Tongue (tissue), 2 donors: ENCODE data around the gene MTX1. TPM values are rescaled to one million over a fixed set of nuclear protein-coding genes. Genes with fewer than 3 reads are reported as not detected.
"Not testable (repeated sequence)": the region's sequence is repeated elsewhere in the genome, so short reads cannot be mapped to it uniquely, and the experiment has no call there.

ENCODE experiments used
- DNase-seq: peaks from one replicate; pipeline ENCODE4 v3.0.0-alpha.2; 2015
- total RNA-seq: library from RNA; depleted of rRNA; stranded (reverse); fragments of >200 nt; gene quantifications from one replicate; pipeline ENCODE4 v1.2.3, GENCODE V29; 2014

MTX1 gene
- total RNA-seq, 1 donor from 2014 or later, result 26.2 TPM

DNA sequence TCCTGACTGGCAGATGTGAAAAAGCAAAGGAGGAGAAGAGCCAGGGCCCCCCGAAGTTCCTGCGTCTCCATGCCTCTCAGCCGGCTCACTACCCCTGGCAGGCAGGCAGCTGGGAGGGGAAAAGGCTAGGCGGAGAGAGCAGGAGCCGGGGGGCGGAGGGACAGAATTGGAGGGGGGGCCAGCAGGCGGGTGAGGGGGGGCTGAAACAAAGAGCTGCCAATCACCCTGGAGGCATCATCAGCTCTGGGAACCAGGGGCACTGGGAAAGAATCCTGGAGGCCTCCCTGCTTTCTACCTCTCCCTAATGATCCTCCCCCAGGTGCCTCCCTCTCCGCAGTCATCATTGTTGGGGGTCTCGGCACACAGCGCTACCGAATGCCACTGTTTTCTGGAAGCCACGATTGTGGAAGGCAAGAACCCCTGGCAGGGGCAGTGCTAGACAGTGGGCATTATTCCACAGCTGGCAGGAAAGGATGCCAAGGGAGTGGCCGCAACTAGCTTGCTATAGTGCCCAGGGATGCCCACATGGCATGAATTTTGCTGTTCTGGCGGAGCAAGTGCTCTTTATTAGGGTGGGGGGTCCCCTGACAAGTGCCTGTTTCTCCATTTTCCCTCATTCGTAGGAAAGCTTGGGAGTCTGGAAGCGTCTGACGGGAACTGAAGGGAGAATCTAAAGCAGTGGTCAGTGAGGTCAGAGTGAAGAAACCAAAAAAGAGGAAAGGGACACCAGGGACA is 522 bp upstream of the MTX1 start, which contains the start of gene THBS3:
Gene THBS3 (minus strand): TSS at position 92 of the 735 bp plus-strand sequence. CDS start 21 bp downstream, at position 71.
- DNase-seq, result peak; percentile 88

DNA sequence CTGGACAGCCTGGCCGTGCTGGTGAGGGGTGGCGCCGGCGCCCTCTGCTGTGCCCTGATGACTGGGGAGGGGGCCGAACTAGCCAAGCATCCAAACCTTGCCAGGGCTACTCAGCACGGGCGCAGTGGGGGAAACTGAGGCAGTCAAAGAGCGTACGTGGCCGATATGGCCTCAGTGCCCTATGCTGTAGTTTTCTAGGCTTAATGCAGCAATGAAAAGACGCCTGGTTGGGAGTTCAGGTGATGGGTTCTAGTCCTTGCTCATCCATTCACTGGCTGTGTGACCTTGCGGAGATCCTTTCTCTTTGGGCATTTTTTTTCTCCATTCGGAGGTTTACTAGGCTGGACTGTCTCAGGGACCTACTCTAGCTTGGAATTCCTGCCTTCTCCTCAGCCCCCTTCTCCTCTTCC is 822 bp downstream of the MTX1 start:
- no peak for DNase-seq

DNA sequence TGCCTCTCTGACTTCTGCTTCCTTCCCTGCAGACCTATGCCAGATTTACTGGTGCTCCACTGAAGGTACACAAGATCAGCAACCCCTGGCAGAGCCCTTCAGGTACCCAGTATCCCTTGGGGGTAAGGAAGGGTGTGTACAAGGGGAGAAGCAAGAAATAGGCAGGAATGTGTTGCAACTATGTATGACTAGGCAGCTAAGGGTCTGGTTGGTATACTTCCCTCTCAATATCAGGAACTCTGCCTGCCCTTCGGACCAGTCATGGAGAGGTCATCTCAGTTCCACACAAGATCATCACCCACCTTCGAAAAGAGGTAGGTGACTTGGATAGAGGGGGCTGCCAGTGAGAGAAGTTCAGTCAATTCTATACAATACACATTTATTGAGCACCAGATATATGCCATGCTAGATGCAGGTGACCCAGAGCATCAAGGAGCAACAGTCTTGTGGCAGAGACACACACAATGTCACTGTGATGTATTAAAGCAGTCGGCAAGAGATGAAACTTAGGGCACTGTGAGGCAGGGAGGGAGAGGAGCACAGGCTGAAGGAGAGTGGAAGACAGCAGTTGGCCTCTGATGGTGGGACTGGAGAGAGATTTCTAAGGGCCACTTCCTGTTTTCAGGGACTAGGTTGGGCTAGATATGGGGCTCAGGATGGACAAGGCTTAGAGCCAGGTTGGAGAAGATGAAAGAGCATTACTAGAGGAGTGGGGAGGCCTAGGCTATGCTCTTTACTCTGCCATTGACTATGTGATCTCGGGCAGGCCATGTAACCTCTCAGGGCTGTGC is 2.0 kb downstream of the MTX1 start:
- DNase-seq, result no peak

DNA sequence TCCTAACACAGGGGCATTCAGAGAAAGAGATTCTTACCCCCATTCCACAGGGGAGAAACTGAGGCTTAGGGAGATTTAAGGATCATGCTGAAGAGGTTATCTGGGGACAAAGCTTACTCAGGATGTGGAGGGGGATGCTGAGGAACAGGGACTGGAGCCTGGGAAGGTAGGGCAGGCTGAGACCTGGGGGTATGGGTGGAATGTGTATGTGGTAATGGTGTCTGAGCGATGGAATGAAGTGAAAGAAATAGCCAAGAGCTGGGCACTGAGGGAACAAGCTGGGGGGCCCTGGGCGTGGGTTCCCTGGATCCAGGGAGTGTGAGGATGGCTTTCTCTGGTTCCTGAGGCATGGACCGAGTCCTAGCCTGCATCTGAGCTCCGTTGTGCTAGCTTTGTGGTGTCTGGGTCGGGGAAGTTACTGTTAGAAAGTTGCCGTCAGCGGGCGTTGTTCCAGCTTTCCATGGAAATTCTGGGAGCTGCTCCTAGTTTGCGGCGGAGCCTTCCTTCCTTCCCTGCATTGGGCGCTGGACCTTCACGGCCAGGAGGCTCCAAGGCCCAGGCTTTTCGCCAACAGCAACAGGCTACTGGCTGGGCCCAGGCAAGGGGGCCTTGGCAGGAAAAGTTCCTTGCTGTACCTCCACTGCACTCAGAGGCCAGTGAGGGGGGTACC is 3.0 kb downstream of the MTX1 start:
- DNase-seq, result peak; percentile 76

DNA sequence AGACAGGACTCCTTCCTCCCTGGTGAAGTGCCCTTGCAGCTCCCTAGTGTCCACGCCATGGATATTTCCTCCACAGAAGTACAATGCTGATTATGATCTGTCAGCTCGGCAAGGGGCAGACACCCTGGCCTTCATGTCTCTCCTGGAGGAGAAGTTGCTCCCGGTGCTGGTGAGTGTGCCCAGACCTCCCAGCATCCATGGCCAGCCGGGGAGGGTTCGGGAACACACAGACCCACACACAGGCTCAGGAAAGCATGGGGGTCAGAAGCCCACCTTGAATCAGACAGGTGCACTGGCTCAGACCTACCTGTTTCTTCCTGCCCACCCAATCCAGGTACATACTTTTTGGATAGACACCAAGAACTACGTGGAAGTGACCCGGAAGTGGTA is 3.6 kb downstream of the MTX1 start:
- not testable (repeated sequence) for DNase-seq

DNA sequence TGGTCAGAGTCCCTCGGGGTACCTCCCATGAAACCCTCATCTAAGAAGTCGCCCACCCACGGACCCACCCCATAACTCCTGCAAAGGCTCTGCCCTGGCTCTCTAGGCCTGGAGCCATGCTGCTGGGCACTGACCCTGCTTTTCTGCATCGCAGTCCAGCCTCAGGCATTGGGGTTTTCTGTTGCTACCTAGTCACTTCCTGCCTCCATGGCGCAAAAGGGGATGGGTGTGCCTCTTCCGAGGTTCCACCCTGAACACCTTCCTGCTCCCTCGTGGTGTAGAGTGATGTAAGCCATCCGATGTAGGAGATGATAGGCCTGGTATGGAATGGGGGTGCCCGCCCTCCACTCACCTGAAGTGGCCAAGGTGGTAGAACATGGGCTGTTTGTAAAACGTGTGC is 6.2 kb downstream of the MTX1 start:
- DNase-seq, result not testable (repeated sequence)

DNA sequence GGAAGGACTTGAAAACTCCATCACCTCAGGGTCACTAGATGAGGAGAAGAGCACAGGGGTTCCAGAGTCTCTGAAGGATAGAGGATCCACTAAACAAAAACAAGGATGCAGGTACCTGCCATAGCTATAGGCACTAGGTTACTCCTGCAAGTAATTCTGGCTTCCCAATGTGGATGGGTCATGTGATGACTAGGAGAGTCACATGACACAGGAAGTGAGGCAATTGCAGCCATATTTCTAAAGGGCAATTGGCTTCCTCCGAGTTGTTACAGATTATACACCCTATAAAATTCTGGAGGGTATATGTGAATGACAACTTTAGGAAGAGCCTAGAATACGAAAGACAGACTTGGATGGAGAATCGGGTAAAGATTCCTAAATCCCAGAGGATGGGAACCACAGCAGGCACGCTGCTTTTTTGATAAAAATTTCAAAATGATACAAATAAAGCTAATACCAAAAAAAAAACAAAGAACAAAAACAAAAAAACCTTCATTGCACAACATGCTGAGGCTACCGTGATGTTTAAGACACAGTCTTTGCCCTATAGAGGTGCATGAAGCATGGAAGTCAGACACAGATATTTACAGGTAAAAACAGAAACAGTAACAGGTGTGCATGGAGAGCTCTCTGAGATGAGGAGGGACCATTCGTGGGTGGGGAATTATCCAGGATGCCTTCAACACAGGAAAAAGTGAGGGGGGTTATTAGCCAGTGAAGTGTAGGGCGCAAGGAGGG is 10.5 kb downstream of the MTX1 start:
- DNase-seq, result peak; percentile 74

DNA sequence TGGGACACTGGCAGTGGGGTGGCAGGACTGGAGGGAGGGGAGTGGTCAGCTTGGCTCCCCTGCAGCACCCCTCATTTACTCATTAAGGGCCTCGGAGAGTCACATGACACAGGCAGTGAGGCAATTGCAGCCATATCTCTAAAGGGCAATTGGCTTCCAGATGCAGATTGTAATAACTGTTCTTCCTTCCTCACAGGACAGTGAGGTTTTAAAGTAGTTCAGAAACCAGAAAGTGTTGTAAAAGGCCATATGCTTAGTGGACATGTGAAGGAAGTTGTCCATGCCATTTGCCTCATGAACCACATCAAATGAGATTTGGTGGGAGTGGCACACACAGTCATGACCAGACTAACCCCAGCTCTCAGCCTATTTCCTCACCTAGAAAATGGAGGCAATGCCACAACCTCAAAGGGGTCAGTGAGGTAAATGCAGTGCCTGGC is 11.1 kb downstream of the MTX1 start:
- peak; percentile 37 for DNase-seq

DNA sequence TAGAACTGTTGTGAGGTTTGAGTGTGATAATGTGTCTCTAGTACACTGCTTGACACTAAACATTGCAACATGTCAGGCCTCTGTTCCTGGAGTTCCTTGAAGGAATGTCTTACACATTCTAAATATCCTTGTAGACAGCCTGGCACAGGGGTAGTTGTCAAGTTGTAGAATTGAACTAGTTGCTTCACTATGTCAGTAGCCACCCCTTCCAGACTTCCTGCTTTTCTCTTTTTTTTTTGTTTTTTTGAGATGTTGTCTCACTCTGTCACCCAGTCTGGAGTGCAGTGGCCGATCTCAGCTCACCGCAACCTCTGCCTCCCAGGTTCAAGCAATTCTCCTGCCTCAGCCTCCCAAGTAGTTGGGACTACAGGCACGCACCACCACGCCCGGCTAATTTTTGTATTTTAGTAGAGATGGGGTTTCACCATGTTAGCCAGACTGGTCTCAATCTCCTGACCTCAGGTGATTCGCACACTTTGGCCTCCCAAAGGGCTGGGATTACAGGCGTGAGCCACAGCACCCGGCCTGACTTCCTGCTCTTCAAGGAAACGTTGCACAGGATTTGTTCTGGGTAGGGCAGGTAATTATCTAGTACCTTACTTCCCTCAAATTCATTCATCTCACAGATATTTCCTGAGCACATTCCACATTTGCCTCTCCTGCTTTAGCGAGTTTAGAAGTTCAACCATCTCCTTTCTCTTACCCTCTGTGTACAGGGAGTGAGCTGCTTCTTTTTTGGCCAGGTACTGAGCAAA is 11.9 kb downstream of the MTX1 start:
- DNase-seq, result not testable (repeated sequence)

DNA sequence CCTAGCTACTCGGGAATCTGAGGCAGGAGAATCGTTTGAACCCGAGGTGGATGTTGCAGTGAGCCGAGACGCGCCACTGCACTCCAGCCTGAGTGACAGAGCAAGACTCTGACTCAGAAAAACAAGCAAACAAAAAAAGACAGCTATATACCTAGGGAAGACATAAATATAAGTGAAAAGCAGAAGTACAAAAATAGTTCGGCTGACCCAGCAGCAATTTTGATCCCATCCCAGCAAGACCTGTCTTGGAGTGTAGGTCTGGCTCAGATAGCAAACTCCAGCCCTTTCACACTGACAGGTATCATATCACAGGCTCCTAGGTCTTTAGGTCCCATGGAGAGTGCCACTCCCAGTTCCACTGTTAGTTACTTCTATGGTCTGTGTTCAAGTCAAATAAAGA is 14.6 kb downstream of the MTX1 start:
- no peak for DNase-seq

DNA sequence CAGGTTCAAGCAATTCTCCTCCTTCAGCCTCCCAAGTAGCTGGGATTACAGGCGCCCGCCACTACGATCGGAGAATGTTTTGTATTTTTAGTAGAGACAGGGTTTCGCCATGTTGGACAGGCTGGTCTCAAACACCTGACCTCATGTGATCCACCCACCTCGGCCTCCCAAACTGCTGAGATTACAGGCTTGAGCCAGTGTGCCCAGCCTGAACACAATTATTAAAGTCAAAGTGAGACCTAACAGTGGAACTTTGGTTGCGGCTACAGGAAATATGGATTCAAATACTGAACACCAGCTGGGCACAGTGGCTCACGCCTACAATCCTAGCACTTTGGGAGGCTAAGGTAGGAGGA is 16.9 kb downstream of the MTX1 start:
- not testable (repeated sequence) for DNase-seq

DNA sequence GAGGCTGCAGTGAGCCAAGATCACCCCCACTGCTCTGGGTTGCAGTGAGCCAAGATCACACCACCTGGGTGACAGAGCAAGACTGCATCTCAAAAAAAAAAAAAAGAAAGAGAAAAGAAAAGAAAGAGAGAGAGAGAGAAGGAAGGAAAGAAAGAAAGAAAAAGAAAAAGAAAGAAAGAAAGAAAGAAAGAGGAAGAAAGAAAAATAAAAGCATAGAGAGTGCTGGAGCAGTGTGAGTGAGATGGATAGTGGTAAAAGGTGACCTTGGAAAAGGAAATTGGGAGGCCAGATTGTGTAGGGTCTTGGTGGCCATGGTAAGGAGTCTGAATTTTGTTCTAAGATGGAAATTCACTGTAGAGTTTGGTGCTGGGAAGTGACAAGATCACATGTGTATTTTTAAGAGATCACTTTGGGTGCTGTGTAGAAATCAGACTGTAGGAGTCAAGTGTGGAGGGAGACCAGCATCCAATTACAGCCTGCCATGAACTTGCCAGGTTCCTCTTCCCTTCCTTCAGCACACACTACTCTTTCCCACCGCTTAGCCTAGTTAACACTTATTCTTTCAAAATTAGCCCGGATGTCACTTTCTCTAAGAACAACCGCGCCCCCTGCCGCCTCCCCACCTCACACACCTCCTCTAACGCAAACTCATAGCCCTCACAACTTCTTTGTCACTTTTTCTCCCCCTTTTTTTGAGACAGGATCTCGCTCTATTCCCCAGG is 17.9 kb downstream of the MTX1 start:
- peak; percentile 90 for DNase-seq

DNA sequence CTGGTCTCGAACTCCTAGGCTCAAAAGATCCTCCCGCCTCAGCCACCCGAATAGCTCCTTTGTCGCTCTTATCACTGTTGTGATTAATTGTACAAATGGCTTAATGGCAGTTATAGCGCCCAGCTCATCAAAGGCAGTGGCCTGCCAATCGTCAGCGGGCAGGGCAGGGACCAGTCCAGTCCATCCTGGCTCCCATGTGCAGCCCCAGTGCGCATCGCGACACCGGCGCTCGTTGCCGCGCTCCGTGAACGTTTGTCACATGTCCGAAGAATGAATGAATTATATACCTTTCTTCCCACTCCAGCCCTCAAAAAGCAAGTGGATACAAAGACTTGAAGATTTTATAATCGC is 18.4 kb downstream of the MTX1 start:
- DNase-seq, result peak; percentile 71

DNA sequence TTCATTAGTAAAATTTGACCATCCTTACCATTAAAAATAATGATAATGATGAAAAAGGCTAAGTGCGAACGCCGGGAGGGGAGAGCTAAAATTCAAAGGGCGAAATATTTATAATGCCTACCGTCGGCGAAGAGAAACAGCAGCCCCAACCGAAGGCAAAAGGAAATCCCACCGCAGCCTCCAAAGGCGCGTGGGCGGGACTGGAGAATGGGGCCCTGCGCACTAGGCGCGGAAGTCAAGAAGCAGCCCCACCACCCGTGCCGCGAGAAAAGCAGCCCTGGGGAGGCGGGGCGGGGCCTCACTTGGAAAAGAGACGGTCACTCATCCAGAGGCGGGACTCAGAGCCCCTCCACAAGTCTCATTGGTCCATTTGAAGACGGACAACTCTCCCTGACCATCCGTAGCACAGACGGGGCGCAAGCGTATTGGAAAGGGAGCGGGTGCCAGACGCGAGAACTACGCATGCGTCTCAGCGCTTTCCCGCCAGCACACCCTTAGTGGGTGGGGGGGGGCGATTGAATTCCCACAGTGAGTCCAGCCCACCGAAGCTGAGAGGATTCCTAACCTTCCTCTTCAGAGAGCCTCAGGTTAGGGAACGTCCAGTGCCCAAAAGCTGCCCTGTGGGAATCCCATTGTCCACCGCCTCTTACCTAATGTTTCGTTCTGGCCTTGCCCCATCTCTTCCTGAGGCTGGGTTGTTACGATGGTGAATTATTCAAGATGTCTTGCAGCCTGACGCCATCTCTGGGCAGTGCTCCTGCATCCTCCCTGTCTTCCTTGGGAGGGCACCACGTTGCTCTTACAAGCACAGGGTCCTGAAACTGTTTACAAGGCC is 19.0 kb downstream of the MTX1 start:
- peak; percentile 100 for DNase-seq

DNA sequence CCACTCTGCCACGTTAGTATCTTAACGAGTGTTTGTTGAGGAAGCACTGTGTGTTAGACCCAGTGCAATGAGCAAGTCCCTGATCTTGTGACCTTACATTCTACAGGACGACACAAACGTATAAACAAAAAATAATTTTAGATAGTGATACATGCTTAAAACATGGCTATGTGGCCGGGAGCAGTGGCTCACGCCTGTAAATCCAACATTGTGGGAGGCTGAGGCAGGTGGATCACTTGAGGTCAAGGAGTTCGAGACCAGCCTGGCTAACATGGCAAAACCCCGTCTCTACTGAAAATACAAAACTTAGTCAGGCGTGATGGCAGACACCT is 19.6 kb downstream of the MTX1 start:
- DNase-seq, result no peak

DNA sequence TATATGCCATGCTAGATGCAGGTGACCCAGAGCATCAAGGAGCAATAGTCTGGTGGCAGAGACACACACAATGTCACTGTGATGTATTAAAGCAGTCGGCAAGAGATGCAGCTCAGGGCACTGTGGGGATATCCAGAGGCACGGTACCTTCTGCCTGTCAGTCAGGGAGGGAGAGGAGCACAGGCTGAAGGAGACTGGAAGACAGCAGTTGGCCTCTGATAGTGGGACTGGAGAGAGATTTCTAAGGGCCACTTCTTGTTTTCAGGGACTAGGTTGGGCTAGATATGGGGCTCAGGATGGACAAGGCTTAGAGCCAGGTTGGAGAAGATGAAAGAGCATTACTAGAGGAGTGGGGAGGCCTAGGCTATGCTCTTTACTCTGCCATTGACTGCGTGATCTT is 22.8 kb downstream of the MTX1 start:
- not testable (repeated sequence) for DNase-seq

DNA sequence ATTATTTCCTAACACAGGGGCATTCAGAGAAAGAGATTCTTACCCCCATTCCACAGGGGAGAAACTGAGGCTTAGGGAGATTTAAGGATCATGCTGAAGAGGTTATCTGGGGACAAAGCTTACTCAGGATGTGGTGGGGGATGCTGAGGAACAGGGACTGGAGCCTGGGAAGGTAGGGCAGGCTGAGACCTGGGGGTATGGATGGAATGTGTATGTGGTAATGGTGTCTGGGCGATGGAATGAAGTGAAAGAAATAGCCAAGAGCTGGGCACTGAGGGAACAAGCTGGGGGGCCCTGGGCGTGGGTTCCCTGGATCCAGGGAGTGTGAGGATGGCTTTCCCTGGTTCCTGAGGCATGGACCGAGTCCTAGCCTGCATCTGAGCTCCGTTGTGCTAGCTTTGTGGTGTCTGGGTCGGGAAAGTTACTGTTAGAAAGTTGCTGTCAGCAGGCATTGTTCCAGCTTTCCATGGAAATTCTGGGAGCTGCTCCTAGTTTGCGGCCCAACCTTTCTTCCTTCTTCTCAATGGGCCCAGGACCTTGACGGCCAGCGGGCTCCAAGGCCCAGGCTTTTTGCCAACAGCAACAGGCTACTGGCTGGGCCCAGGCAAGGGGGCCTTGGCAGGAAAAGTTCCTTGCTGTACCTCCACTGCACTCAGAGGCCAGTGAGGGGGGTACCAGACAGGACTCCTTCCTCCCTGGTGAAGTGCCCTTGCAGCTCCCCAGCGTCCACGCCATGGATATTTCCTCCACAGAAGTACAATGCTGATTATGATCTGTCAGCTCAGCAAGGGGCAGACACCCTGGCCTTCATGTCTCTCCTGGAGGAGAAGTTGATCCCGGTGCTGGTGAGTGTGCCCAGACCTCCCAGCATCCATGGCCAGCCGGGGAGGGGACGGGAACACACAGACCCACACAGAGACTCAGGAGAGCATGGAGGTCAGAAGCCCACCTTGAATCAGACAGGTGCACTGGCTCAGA is 23.8 kb downstream of the MTX1 start:
- DNase-seq, result peak; percentile 83

DNA sequence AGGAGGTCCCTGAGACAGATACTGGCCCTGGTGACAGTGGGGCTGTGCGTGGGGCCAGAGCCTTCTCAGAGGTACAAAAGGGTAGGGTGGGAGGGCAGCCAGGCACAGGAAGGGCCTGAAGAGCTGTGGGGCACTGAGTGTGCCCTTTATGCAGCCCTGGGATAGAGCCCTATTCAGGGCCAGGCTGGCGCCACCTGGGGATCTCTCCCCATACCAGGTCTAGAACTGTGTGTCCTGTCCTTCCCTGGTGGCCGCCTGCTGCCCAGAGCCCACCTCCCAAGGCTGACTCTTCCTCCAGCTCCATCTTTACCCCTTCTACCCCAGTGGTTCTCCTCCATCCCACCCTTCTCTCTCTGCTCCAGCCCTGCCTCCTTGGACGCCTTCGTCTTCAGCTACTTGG is 25.0 kb downstream of the MTX1 start:
- DNase-seq, result not testable (repeated sequence)

DNA sequence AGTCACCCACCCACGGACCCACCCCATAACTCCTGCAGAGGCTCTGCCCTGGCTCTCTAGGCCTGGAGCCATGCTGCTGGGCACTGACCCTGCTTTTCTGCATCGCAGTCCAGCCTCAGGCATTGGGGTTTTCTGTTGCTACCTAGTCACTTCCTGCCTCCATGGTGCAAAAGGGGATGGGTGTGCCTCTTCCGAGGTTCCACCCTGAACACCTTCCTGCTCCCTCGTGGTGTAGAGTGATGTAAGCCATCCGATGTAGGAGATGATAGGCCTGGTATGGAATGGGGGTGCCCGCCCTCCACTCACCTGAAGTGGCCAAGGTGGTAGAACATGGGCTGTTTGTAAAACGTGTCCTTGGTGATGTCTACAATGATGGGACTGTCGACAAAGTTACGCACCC is 26.9 kb downstream of the MTX1 start:
- DNase-seq, result not testable (repeated sequence)
